Panc1 (cell line): Measurements from ENCODE around the gene EXOC7. TPM values are rescaled to one million over a fixed set of nuclear protein-coding genes. Genes with fewer than 3 reads are reported as not detected.

Source experiments
- ATAC-seq: fragments of 200-7000 bp; cut with Tn5 transposase; 2 replicates; pipeline ENCODE4 v1.9.1; 2020; ENCODE audit warnings: mild to moderate bottlenecking, moderate library complexity
- BruUV-seq: library from RNA; stranded (reverse); fragments of 400-500 nt; replicated peaks from 2 replicates; lab custom pipeline; 2021; lab: Mats Ljungman, UMichigan
- CTCF ChIA-PET: fragments of 300-600 bp; sonication (Branson Sonifier 250); formaldehyde crosslinking; loops from one replicate; lab custom pipeline; 2022; ENCODE audit warnings: antibody characterized with exemption; lab: Charles Lee
- POLR2A ChIA-PET: fragments of 300-600 bp; sonication (Branson Sonifier 250); formaldehyde crosslinking; loops from one replicate; lab custom pipeline; 2022; ENCODE audit warnings: antibody characterized with exemption; lab: Charles Lee
- DNase-seq: peaks from one replicate; pipeline ENCODE4 v3.0.0-alpha.2; 2010; ENCODE audit warnings: low read depth, low spot score
- H3K27ac ChIP-seq: 2 replicates; pipeline ENCODE4 v1.5.1; 2011; ENCODE audit warnings: mild to moderate bottlenecking, low read length, inconsistent platforms
- H3K27me3 ChIP-seq: fragments of 200-500 bp; sonication (Bioruptor generic); 2 replicates; pipeline ENCODE4 v1.6.0; 2014; ENCODE audit warnings: low read length, inconsistent platforms; ENCODE audit not compliant: control insufficient read depth, insufficient read depth
- H3K36me3 ChIP-seq: fragments of 200-500 bp; sonication (Bioruptor generic); 2 replicates; pipeline ENCODE4 v1.5.1; 2014; ENCODE audit warnings: inconsistent platforms, mild to moderate bottlenecking, low read length, moderate library complexity; ENCODE audit not compliant: control insufficient read depth, insufficient read depth
- H3K4me1 ChIP-seq: 2 replicates; pipeline ENCODE4 v1.5.1; 2011; ENCODE audit warnings: inconsistent platforms, mild to moderate bottlenecking, low read length, moderate library complexity; ENCODE audit not compliant: control insufficient read depth, insufficient read depth
- H3K4me3 ChIP-seq, 2 experiments: 2 replicates each; pipeline ENCODE4 v1.5.1; 2011 to 2012; ENCODE audit warnings: low read depth in 2 of 2, low read length in 2 of 2, mild to moderate bottlenecking in 2 of 2, inconsistent platforms in 1 of 2, moderate library complexity in 1 of 2
- H3K9me3 ChIP-seq: fragments of 200-500 bp; sonication (Bioruptor generic); 2 replicates; pipeline ENCODE4 v1.5.1; 2014; ENCODE audit warnings: low read depth, mild to moderate bottlenecking, inconsistent platforms, low read length, moderate library complexity; ENCODE audit not compliant: control insufficient read depth, insufficient read depth
- CTCF ChIP-seq: fragments of 450-650 bp; IDR thresholded peaks from 2 replicates; pipeline ENCODE4 v1.5.1; 2017; ENCODE audit warnings: mild to moderate bottlenecking
- POLR2AphosphoS5 ChIP-seq: IDR thresholded peaks from 2 replicates; pipeline ENCODE4 v1.6.1; 2012; ENCODE audit warnings: mild to moderate bottlenecking, low read depth, low read length, moderate library complexity
- REST ChIP-seq, 2 experiments: IDR thresholded peaks; 2 replicates each; pipeline ENCODE4 v1.6.1; 2011 to 2012; ENCODE audit warnings: low read depth in 2 of 2, control low read depth in 1 of 2, low read length in 1 of 2, mild to moderate bottlenecking in 1 of 2, moderate library complexity in 1 of 2; ENCODE audit not compliant: insufficient read depth in 1 of 2
- SIN3A ChIP-seq: IDR thresholded peaks from 2 replicates; pipeline ENCODE4 v1.6.1; 2012; ENCODE audit warnings: low read depth, mild to moderate bottlenecking, low read length, moderate library complexity, borderline replicate concordance; ENCODE audit not compliant: insufficient read depth
- TCF7L2 ChIP-seq: IDR thresholded peaks from 2 replicates; pipeline ENCODE4 v1.6.1; 2011; ENCODE audit warnings: mild to moderate bottlenecking, low read depth, low read length, inconsistent platforms
- in situ Hi-C: cut with HindIII; loops from 2 replicates; pipeline ENCODE4 v1.10.0; 2016; ENCODE audit warnings: low sequenced_read_pairs, low pct_unique_long_range_greater_than_20kb
- intact Hi-C: fragments of 100-400 bp; cut with micrococcal nuclease; formaldehyde crosslinking; loops from one replicate; pipeline ENCODE4 v1.10.0; 2022; ENCODE audit not compliant: unreplicated experiment
- total RNA-seq: library from RNA; stranded (reverse); gene quantifications from one replicate; pipeline ENCODE4 v1.2.1, GENCODE V29; 2021; ENCODE audit not compliant: unreplicated experiment

The EXOC7 gene
- total RNA-seq, 1 experiment from 2014 or later, result 190 TPM

GRCh38 chr17:76119409-76120371 is 16.1 kb upstream of the EXOC7 start:
- Histone ChIP-seq H3K27me3 (no peaks in the 10 kb centered on the region), H3K27ac (no peak overlapping the region), H3K9me3 (no peaks in the 10 kb centered on the region), H3K36me3 (no peaks in the 10 kb centered on the region), H3K4me1 (no peaks in the 10 kb centered on the region), H3K4me3 (no peak overlapping the region)
- ChIA-PET POLR2A (interaction anchor here (0.7 kb wide), 1 partner anchor 551 kb away, joined by 3 read pairs; no protein-coding TSS in a partner anchor), CTCF (interaction anchor here (1.2 to 7.1 kb wide), 2 partner anchors 64 to 160 kb away, joined by 3 to 63 read pairs; no protein-coding TSS in a partner anchor)
- DNase-seq (no peak), ATAC-seq (no peak)
- TF ChIP-seq SIN3A (no peak), REST (IDR thresholded peaks at IDR 0.05; ENCODE audit: insufficient read depth in 1 of 2, low read depth in 2 of 2, low read length in 1 of 2) (no peak), CTCF (no peak), TCF7L2 (peak; percentile 23; the same call in 1 of the 2 replicates), POLR2AphosphoS5 (no peak)
- BruUV-seq, result no TSS peak
- in situ Hi-C loops (no loop called here), intact Hi-C loops (loop anchor here (2.0 to 5.0 kb wide), 2 partner anchors 63 to 159 kb away; no protein-coding TSS in a partner anchor)

- in situ Hi-C loops (no loop called here), intact Hi-C loops (no loop called here)
- BruUV-seq, result no TSS peak
- Histone ChIP-seq H3K27me3 (no peaks in the 10 kb centered on the region), H3K36me3 (no peaks in the 10 kb centered on the region), H3K4me1 (no peaks in the 10 kb centered on the region), H3K27ac (no peak overlapping the region), H3K4me3 (no peak overlapping the region), H3K9me3 (no peaks in the 10 kb centered on the region)
- TF ChIP-seq REST (IDR thresholded peaks at IDR 0.05; ENCODE audit: insufficient read depth in 1 of 2, low read depth in 2 of 2, low read length in 1 of 2), result no peak
- TF ChIP-seq SIN3A, result no peak
- TF ChIP-seq CTCF, result no peak
- no peak for TF ChIP-seq TCF7L2
- no peak for TF ChIP-seq POLR2AphosphoS5
- ATAC-seq (no peak), DNase-seq (no peak)
- ChIA-PET POLR2A (no interaction called here), CTCF (interaction anchor here (0.7 kb wide), 1 partner anchor 337 kb away, joined by 6 read pairs; no protein-coding TSS in a partner anchor)
These were observed 11.7 kb upstream of the EXOC7 start for GRCh38 chr17:76115138-76115754.
